ENCODE measurements around the gene DAZAP1.

Gene DAZAP1

GRCh38 chr19:1394252-1395193 lies 12.9 kb upstream of the DAZAP1 start:
- DNase-seq: no peak

- no peak for DNase-seq
Measured at GRCh38 chr19:1395194-1396018, 12.0 kb upstream of the DAZAP1 start.

- no peak for DNase-seq
Measured at GRCh38 chr19:1396019-1396767, 11.2 kb upstream of the DAZAP1 start.

GRCh38 chr19:1396768-1397679 lies 10.4 kb upstream of the DAZAP1 start:
- DNase-seq: no peak

- DNase-seq: no peak
Measured at GRCh38 chr19:1397838-1398237, 9.5 kb upstream of the DAZAP1 start.

GRCh38 chr19:1399079-1399478 lies 8.3 kb upstream of the DAZAP1 start:
- no peak for DNase-seq

- DNase-seq: no peak
Measured at GRCh38 chr19:1399745-1400144, 7.6 kb upstream of the DAZAP1 start.

- no peak for DNase-seq
Measured at GRCh38 chr19:1400281-1401137, 6.9 kb upstream of the DAZAP1 start.

GRCh38 chr19:1401138-1401888 lies 6.1 kb upstream of the DAZAP1 start, which contains the start of gene GAMT:
Gene GAMT, minus strand, starts transcription at chr19:1401542. Its CDS starts 66 bp downstream, at chr19:1401476.
- DNase-seq: no peak

GRCh38 chr19:1401889-1402217 lies 5.5 kb upstream of the DAZAP1 start:
- DNase-seq: no peak

- no peak for DNase-seq
Measured at GRCh38 chr19:1402411-1403070, 4.8 kb upstream of the DAZAP1 start.

GRCh38 chr19:1406774-1407527 lies 435 bp upstream of the DAZAP1 start:
- peak; percentile 70 for DNase-seq

- no peak for DNase-seq
Measured at GRCh38 chr19:1408300-1409203, 1.2 kb downstream of the DAZAP1 start.

GRCh38 chr19:1409204-1410005 lies 2.0 kb downstream of the DAZAP1 start:
- DNase-seq: no peak

GRCh38 chr19:1410136-1410786 lies 2.9 kb downstream of the DAZAP1 start:
- DNase-seq: no peak

GRCh38 chr19:1410789-1411188 lies 3.4 kb downstream of the DAZAP1 start:
- no peak for DNase-seq
